ENCODE measurements around the gene NAT10. TPM values are rescaled to one million over a fixed set of nuclear protein-coding genes. Genes with fewer than 3 reads are reported as not detected.
A peak's percentile ranks its signal among the peaks of the same experiment; 100 is the strongest.

NAT10 gene
- total RNA-seq, 4 donors from 2014 or later = 17.2 to 27.7 (median 19.4) TPM

GRCh38 chr11:34072041-34072440 is 33.4 kb upstream of the NAT10 start:
- intact Hi-C loops (cut with DNase I; ENCODE audit: low total_unique reads) = loop anchor here (2.0 kb wide), 1 partner anchor 71 kb away; no protein-coding TSS in a partner anchor
- in situ Hi-C loops (cut with MboI; ENCODE audit: low sequenced_read_pairs in 4 of 4) = no loop called here
- peaks cover 0 to 26% of the 10 kb centered on the region in 2 donors for H3K36me3 ChIP-seq
- DNase-seq (no peak), ATAC-seq (no peak)
- no peak overlapping the region for H3K27ac ChIP-seq
- no peak overlapping the region for H3K4me3 ChIP-seq
- no peaks in the 10 kb centered on the region for H3K9me3 ChIP-seq
- peaks cover 19 to 29% of the 10 kb centered on the region in 2 donors for H3K4me1 ChIP-seq
- TF ChIP-seq CTCF (IDR thresholded peaks at IDR 0.05 in 4 of 5, conservative IDR thresholded peaks at IDR 0.05 in 1 of 5) = no peak
- no peak for TF ChIP-seq POLR2A (IDR thresholded peaks at IDR 0.05)
- no peaks in the 10 kb centered on the region for H3K27me3 ChIP-seq

- H3K4me1 ChIP-seq = peaks cover 13 to 26% of the 10 kb centered on the region in 2 donors
- H3K27ac ChIP-seq = no peak overlapping the region
- H3K27me3 ChIP-seq = no peaks in the 10 kb centered on the region
- no peaks in the 10 kb centered on the region for H3K9me3 ChIP-seq
- DNase-seq = no peak
- no peak for ATAC-seq
- TF ChIP-seq POLR2A (IDR thresholded peaks at IDR 0.05) (no peak), CTCF (IDR thresholded peaks at IDR 0.05 in 4 of 5, conservative IDR thresholded peaks at IDR 0.05 in 1 of 5) (no peak)
- peaks cover 0 to 28% of the 10 kb centered on the region in 2 donors for H3K36me3 ChIP-seq
- in situ Hi-C loops (cut with MboI; ENCODE audit: low sequenced_read_pairs in 4 of 4) = no loop called here
- intact Hi-C loops (cut with DNase I; ENCODE audit: low total_unique reads) = loop anchor here (2.0 kb wide), 1 partner anchor 72 kb away; no protein-coding TSS in a partner anchor
- no peak overlapping the region for H3K4me3 ChIP-seq
Measured at GRCh38 chr11:34072832-34073231, 32.6 kb upstream of the NAT10 start.

- intact Hi-C loops (cut with DNase I; ENCODE audit: low total_unique reads) = no loop called here
- ATAC-seq (no peak), DNase-seq (no peak)
- H3K27me3 ChIP-seq = no peaks in the 10 kb centered on the region
- peaks cover 0 to 40% of the 10 kb centered on the region in 2 donors for H3K36me3 ChIP-seq
- H3K4me3 ChIP-seq = no peak overlapping the region
- H3K4me1 ChIP-seq = peaks cover 2 to 15% of the 10 kb centered on the region in 2 donors
- TF ChIP-seq CTCF (IDR thresholded peaks at IDR 0.05 in 4 of 5, conservative IDR thresholded peaks at IDR 0.05 in 1 of 5) (no peak), POLR2A (IDR thresholded peaks at IDR 0.05) (no peak)
- peak overlapping the region in 1 of 4 donors; percentile 27 for H3K27ac ChIP-seq
- in situ Hi-C loops (cut with MboI; ENCODE audit: low sequenced_read_pairs in 4 of 4) = no loop called here
- H3K9me3 ChIP-seq = no peaks in the 10 kb centered on the region
Measured at GRCh38 chr11:34074391-34074790, 31.0 kb upstream of the NAT10 start.

- ATAC-seq (no peak), DNase-seq (no peak)
- Histone ChIP-seq H3K27ac (no peak overlapping the region), H3K4me1 (peaks cover 0 to 7% of the 10 kb centered on the region in 2 donors), H3K4me3 (no peak overlapping the region), H3K9me3 (no peaks in the 10 kb centered on the region), H3K27me3 (no peaks in the 10 kb centered on the region), H3K36me3 (peaks cover 0 to 49% of the 10 kb centered on the region in 2 donors)
- in situ Hi-C loops (cut with MboI; ENCODE audit: low sequenced_read_pairs in 4 of 4) (no loop called here), intact Hi-C loops (cut with DNase I; ENCODE audit: low total_unique reads) (no loop called here)
- no peak for TF ChIP-seq POLR2A (IDR thresholded peaks at IDR 0.05)
Measured at GRCh38 chr11:34075178-34075820, 30.1 kb upstream of the NAT10 start.

- Histone ChIP-seq H3K4me3 (no peak overlapping the region), H3K27me3 (no peaks in the 10 kb centered on the region), H3K27ac (no peak overlapping the region), H3K9me3 (no peaks in the 10 kb centered on the region), H3K4me1 (peaks cover 0 to 9% of the 10 kb centered on the region in 2 donors), H3K36me3 (peaks cover 0 to 86% of the 10 kb centered on the region in 2 donors)
- in situ Hi-C loops (cut with MboI; ENCODE audit: low sequenced_read_pairs in 4 of 4) (no loop called here), intact Hi-C loops (cut with DNase I; ENCODE audit: low total_unique reads) (no loop called here)
- TF ChIP-seq CTCF (IDR thresholded peaks at IDR 0.05 in 4 of 5, conservative IDR thresholded peaks at IDR 0.05 in 1 of 5) (no peak), POLR2A (IDR thresholded peaks at IDR 0.05) (no peak)
- no peak for ATAC-seq
- no peak for DNase-seq
Measured at GRCh38 chr11:34080609-34081008, 24.8 kb upstream of the NAT10 start.

All from gastrocnemius medialis (tissue), 4 donors.